RPMI7951 (cell line): ENCODE results near the gene PIH1D1. TPM values are rescaled to one million over a fixed set of nuclear protein-coding genes. Genes with fewer than 3 reads are reported as not detected.
A peak's percentile ranks its signal among the peaks of the same experiment; 100 is the strongest.

Experiments
- DNase-seq: peaks from one replicate; pipeline ENCODE4 v3.0.0-alpha.2; 2012; ENCODE audit warnings: low read depth
- total RNA-seq: library from RNA; depleted of rRNA; stranded (reverse); fragments of >200 nt; shearing (Covaris generic); gene quantifications from 2 replicates; pipeline ENCODE4 v1.2.3, GENCODE V29; 2014

PIH1D1 gene
- total RNA-seq, 1 experiment from 2014 or later, result 176 TPM

DNA sequence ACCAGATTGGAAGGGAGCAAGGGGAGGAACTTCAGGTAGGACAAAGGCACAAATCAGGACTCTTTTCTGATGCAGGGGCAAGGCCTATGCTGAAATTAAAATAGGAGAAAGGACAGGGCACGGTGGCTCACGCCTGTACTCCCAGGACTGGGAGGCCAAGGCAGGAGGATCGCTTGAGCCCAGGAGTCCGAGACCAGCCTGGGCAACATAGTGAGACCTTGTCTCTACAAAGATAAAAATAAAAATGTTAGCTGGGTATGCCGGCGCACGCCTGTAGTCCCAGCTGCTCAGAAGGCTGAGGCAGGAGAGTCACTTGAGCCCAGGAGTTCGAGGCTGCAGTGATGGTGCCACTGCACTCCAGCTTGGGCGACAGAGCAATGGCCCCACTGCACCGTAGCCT, 15.9 kb downstream of the PIH1D1 start:
- no peak for DNase-seq

DNA sequence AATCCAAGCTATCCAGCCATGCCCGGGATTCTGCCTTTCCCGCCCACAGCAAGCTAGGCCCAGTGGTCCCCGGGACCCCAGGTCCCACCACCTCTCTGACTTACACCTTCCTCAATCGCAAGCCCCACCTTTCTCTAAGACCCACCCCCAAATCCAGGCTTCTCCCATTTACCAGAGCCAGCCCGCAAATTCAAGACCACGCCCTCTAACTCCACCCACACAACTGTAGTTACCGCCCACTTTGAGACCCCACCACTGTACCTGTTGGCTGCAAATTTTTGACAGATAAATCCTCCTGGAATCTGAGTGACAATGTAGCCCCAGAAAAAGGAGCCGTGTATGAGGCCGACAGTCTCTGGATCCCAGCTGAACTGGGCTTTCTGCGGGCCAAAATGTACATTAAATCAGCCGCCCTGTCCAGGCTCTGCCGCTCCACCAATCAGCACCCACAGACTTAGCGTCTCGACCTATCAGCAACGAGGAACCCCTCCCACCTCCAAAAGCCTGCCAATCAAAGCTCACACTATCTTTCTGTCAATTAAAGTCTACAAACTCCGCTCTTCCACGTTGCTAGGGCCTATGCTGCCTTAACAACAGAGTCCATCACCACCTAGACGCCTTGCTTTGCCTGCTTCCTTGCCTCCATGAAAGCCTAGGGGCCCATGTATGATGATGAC, 16.6 kb downstream of the PIH1D1 start:
- DNase-seq, result no peak

DNA sequence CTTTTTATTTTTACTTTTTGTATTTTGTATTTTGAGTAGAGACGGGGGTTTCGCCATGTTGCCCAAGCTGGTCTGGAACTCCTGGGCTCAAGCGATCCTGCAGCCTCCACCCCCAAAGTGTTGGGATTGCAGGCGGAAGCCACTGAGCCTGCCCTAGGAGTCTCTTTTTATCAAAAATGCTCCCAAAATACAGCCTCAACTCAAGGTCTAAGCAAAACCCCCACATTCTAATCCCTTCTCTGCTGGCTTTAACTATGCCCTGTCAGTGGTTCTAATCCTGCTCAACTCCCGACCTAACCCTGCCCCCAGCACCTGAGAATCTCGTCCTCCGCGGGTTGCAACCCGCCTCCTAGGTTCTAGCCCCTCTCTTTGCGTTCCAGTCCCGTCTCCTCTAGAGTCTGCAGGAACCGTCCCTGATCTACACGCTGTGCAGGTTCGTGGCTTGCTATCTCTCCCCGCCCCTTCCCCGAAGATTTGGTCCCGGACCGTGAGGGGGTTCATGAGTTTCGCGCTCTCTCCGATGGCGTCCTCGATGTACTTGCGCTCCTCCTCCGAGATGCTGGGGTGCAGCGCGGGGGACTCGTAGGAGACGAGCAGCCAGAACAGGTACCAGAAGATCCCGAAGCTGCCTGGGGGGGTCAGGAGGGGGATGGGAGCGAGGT, 18.2 kb downstream of the PIH1D1 start:
- no peak for DNase-seq

DNA sequence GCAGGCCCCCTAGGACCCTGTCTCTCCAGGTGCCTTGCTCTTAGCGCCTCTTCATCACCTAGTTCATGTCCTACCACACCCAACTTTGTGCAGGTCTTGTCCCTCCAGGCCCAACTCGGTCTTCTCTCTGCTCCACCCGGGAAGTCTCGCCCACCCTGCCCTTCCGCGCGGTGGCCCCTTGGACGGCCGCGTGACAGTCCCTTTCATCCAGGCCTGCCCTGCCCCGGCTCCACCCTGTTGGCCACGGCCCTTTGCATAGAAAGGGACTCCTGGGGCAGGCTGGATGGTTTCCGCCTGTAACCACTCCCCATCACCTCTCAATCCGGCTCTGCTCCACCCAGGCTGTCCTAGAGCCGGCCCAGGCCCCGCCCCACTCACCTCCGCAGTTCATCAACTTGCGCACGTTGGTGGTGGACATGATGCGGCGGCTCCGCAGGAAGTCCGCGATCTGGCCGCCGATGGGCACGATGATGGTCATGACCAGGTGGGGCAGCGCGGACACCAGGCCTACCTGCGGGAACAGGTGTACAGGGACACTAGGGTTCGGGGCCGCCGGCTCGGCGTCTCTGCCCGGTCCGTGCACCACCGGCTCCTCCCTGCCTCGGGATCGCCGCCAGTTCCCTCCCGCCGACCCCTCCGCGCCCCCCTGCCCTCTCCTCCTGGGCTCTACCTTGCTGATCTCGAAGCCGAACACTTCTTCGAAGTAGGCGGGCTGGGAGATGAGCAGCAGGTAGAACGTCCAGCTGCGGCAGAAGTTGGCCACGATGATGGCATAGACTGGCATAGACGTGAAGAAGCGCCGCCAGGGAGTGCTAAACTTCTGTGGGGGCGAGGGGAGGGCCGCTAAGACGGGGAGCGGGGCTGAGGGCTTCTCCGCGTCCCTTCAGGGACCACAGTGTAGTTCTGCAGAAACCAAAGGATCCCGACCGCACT, 19.2 kb downstream of the PIH1D1 start:
- DNase-seq, result no peak

DNA sequence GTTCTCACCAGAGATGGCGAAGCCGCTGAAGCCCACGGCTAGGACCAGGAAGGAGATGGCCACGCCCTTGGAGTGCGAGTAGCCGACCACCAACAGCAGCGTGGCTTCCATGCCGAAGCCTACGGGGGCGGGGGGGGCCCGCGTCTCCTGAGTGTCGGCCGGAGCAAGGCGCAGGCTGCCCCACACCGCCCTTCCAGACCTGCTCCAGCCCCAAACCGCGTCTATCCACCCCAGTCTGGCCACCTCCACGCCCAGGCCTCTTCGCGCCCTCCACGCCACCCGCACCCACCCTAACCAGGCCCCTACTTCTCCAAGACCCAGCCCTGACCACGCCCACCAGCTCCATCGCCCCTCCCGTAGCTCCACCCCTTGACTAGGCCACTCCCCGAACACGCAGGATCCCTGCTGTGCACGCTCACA, 20.3 kb downstream of the PIH1D1 start:
- DNase-seq, result no peak

DNA sequence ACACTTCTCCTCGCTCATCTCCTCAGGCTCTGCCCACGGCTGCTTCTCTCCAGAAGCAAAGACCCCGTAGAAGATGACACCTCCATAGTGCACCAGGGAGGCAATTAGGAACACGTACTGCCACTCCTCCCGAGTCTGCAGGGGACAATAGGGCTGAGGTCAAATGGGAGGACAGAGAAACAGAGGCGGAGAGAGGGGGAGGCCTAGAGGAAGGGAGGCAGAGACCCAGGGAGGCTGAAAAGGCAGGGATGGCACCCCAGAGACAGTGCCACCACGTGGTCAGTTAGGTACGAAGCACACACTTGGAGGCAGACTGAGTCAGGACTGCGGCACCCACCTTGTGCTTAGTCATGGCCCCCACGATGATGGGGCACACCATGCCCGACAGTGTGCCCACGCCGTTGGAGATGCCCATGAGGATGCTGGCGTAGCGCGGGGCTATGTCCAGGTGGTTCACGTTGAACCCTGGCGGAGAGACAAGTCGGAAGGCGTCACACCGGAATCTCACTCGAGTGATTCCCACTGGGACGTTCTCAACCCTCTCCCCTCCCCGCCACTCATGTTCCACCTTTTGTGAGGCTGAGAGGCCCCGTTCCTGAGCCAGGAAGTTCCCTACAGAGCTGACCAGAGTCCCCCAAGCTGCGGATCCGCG, 20.8 kb downstream of the PIH1D1 start:
- no peak for DNase-seq

DNA sequence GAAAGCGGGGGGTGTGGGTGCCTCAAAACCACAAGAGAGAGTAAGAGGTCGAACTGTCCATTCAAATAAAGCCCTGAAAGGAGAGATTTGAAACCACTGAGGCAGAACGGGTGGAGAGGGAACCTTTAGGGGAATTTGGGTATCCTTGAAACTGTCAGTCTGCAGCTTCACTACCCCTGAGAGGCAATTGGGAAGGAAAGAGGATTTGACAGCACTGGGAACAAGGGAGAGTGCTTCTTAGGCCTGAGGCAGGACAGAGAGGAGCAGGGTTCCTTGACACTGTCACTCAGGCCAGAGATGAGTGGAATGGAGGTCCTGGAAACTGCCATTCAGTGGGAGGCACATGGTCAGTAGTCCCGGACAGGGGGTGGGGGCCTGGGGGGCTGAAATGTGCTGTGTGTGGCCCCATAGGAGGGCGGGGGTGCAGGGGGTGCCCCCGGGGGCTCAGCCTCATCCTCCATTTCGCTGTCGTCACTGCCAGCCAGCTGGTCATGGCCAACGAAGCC, 21.4 kb downstream of the PIH1D1 start:
- no peak for DNase-seq

DNA sequence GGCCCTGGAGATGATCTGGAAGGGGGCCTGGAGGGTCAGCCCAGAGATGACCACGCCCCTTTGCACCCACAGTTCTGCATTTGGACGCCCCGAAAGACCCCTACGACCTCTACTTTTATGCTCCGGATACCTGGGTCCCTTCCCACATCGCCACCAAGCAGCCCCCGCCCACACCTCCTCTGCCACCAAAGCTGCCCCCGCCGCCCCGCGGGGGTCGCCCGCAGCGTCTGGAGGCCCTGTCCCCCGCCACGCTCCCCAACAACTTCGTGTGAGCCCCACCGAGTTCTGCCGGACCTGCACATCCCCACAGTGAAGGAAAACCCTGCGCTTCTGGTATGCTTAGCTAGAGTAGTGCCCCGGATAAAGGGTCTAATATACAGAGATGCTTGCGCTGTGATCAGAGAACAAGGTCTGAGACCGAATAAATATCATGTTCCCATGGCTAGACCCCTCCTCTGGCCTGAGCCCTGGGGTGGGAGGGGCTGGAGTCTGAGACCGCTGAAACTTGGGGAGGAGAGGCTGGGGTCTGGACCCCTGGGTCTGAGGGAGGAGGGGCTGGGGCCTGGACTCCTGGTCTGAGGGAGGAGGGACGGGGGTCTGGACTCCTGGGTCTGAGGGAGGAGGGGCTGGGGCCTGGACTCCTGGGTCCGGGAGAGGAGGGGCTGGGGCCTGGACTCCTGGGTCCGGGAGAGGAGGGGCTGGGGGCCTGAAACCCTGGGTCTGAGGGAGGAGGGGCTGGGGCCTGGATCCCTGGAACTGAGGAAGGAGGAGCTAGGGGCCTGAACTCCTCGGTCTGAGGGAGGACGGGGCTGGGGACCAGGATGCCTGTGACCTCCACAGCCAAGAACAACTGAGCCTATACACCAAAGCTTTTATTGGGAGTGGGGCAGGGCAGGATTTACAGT, 22.8 kb downstream of the PIH1D1 start:
- DNase-seq, result no peak

DNA sequence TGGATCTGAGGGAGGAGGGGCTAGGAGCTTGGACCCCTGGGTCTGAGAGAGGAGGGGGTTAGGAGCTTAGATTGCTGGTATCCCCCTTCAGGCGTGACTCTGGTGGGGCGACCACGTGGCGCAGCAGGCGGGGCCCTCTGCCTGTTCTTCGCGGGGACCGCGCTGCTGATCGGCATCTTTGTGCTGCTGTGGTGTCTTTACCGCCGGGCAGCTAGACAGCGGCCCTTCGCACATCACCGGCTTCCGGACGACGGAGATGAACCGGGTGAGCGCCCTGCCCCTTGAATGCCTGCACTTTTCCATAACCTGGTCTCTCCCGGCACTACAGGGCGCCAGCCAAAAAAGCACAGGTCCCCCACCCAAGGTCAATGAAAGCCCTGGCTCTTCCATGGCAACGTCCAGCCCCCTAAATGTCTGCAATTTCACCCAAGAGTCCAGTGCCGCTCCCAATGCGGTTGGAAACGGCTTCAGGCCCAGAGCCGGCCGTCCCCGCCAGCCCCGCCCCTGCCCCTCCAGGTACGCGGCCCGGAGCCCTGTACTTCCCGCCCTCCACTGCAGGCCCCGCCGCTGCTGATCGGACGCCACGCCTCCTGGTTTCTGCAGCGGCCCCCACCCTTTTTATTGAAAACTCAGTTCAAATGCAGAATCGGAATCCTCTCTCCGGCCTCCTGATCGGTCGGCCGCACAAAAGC, 23.6 kb downstream of the PIH1D1 start:
- DNase-seq, result no peak

DNA sequence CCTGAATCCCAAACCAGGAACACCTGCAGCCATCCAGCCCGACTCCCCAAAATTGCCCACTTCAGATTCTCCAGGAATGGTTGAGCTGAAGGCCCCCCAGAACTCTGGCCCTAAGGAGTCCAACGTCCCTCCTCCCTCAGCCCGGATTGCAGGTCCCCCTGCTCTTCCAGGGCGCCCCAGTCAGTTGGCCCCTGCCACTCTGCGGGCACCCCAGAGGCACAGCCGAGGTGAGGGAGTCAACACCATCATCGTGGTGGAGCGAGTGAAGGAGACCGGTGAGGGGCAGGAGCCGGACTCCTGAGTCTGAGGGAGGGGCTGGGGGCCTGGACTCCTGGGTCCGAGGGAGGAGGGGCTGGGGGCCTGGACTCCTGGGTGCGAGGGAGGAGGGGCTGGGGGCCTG, 24.3 kb downstream of the PIH1D1 start:
- no peak for DNase-seq

DNA sequence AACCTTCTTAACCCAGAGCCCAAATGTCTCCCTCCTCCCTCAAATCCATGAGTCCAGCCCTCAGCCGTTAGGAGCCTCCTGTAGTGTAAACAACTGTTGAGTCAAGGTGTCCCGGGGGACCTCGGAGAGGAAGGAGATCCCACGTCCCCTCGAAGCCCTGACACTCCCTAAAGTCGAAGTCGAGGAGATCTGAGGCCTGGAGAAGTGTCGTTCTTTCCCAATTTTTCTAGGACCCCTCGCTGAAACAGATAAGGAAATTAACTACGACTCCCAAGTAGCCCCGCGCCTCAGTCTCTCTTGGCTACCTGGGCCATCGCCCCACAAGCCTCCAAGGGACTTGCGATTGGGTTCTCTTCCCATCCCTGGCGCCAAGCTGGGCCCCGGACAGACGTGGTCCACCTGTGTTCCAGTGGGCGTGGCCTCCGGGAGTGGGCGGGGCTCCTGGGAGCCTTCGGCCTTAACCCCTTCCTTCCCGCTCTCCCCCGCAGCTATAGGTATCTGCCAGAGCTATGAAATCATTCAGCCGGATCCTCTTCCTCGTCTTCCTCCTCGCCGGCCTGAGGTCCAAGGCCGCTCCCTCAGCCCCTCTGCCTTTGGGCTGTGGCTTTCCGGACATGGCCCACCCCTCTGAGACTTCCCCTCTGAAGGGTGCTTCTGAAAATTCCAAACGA, 25.6 kb downstream of the PIH1D1 start:
- DNase-seq, result no peak

DNA sequence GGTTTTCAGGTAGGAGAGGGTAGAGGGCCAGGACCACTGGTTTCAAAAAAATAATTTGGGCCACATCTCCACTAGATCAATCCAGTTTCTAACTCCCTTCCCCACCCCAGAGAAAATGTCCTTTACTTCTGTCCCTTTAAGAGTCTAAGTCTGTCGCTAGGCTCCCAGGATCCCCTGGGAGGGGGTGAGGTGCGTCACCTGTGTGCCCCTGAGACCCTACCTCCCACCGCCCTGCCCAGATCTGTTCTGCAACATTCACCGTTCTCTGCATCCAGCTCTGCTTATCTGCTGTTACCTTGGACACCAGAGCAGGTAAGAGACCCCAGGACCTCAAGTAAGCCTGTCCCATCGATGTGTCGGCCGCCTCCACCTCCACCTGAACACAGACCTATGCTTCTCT, 26.4 kb downstream of the PIH1D1 start, which contains the start of gene GFY:
Gene GFY, plus strand, starts transcription at position 211 of the 400 bp plus-strand sequence. CDS start 1,043 bp downstream, outside the sequence.
- DNase-seq, result no peak

DNA sequence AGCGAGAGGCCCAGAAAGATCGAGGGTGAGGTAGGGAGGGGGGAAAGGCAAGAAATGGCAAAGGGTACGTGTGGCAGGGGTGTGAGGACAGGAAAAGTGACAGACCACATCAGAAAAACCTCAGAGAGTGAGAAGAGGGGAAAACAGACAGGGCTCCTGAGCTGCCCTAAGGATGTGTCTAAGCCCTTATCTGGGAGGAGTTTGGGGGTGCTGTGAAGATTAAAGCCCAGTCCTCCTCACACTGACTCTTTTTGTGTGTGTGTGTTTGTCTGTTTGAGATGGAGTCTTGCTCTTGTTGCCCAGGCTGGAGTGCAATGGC, 27.7 kb downstream of the PIH1D1 start:
- no peak for DNase-seq

DNA sequence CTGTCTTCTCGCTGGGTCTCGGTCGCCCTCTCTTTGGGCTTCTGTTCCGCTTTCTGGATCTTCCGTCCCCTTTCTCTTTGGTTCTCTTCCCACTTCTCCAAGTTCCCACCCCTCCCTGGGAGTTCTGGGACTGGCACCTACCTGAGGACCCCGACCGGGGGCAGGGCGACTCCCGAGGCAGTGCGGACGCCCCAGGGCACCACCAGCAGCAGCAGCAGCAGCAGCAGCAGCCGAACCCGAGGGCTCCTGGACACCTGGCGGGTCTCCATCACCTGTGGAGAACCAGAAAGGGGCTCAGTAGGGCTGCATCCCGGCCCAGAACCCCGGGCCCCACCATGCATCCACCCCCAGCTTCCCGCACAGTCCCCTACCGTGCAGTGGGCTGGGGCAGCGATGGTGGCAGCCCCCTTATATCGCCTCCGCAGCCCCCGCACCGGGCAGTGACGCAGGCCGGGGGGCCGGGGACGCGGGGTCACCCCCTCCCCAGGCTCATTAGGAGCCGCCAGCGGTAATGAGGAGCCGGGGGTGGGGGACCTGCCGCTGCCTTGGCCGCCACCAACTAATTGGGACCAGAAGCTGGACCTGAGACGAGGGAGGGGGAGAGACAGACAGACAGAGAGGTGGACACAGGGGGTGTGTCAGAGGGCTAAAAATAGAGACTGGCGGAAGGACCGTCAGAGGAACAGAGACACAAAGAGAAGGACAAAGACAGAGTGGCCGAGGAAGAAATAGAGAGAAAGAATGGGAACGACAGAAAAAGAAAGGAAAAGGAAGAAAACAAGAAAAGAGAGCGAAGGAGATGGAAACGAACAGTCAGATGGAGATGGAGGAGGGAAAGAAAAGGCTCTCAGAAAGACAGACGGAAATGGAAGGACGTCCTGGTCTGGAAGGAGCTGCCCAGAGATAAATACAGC, 28.3 kb downstream of the PIH1D1 start, which contains the start of gene PTH2:
Gene PTH2, minus strand, starts transcription at position 371 of the 914 bp plus-strand sequence. Its CDS starts 102 bp downstream, at position 269.
- DNase-seq, result no peak

DNA sequence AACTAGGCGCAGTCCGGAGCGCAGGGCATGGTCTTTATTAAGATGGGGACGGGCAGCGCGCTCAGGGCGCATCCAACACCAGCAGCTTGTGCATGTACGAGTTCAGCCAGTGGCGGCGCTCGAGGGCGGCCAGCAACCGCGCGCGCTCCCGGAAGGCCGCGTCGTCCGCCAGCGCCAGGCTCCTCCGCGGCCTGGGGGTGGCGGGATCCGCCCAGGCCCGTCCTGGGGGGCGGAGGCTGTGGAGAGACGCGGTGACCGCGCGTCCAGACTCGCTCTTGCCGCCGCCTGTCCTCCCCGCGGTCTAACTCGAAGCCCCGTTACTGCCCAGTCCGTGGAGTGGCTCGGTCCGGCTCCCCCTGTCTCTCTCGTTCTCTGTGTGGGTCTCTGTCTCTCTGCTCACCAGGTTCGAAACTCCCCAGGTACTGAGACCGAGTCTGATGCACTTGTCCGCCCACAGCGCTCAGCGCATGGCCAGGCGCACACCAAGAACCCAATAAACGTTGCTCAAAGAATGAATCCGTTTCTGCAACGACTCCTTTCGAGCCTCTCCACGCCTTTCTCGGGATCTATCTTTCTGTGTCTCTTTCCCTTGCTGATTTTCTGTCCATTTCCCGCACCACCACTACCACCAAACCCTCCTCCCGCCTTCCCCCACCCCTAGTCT, 29.1 kb downstream of the PIH1D1 start:
- DNase-seq, result peak; percentile 15

DNA sequence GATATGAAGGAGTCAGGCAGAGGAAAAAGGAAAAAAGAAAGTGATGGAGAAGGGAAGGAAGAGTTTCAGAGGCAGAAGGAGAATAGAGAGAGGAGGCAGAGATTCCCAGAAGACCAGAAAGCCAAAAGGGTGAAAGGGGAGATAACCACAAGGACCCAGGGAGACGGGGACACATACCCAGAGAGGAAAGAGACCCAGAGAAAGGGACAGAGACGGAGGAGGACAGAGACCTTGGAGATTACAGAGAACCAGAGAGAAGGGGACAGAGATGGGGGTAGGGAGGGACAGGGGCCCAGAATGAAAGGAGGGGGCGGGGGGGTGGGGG, 29.8 kb downstream of the PIH1D1 start:
- DNase-seq, result no peak

DNA sequence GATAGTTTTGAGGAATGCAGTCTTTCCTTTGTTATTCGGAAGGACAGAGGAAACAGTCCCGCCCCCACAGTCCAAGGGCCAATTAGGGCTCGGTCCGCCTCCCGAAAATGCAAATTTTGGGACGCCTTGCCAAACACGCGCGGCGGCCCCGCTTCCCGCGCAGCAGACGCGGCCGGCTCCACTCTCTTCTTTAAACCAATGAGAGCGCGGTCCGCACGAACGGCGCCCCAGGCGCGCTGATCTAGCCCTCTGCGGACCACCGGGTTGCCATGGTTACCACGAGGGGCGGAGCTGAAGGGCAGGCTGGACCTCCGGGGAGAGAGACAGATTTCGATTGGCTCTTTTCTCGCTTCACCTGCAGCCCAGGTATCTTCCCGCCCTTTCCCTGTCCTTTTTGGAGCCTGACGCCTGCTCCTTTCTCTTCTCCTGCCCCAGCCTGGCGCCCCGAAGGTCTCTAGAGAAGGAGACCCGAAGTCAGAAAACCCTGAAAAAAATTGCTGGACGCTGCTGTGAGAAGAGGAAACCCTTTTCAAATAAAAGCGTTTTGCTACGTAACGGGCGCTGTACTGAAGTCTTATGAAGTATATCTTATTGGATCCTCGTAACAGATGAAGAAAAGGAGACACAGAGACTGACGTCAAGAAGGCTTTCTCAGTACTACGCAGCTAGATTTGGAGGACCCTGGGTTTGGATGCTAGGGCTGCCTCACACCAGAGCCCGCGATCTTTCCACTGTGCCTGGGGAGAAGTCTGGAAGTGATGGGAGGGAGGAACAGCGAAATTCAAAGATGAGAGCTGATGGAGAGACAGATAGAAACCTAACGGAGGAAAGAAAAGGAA, 30.4 kb downstream of the PIH1D1 start:
- peak; percentile 63 for DNase-seq
